ENCODE measurements around the gene RBM44. TPM values are rescaled to one million over a fixed set of nuclear protein-coding genes. Genes with fewer than 3 reads are reported as not detected.
"Not testable (repeated sequence)": the region's sequence is repeated elsewhere in the genome, so short reads cannot be mapped to it uniquely, and the experiment has no call there.

RBM44 gene
- total and polyA plus RNA-seq, 2 experiments from 2014 or later = 0.53 to 0.76 TPM

GRCh38 chr2:237865623-237866041 lies 67.1 kb downstream of the RBM44 start:
- no peak overlapping the region for H3K4me3 ChIP-seq
- no peaks in the 10 kb centered on the region for H3K27me3 ChIP-seq
- no peaks in the 10 kb centered on the region for H3K9me3 ChIP-seq (ENCODE audit: low read depth)
- TF ChIP-seq EZH2 (IDR thresholded peaks at IDR 0.05; ENCODE audit: borderline replicate concordance) (no peak), CTCF (IDR thresholded peaks at IDR 0.05; ENCODE audit: poor library complexity) (no peak), EZH2phosphoT487 (IDR thresholded peaks at IDR 0.05; ENCODE audit: low read depth, severe bottlenecking, unreplicated experiment) (no peak)
- peaks cover 72% of the 10 kb centered on the region for H3K79me2 ChIP-seq
- no peaks in the 10 kb centered on the region for H4K20me1 ChIP-seq (ENCODE audit: insufficient read depth, poor library complexity, severe bottlenecking)
- H2AFZ ChIP-seq = no peak overlapping the region
- H3K27ac ChIP-seq = peak overlapping the region; percentile 84
- DNase-seq (ENCODE audit: low spot score) = no peak
- WGBS (ENCODE audit: low lambda C conversion rate, missing lambda C conversion rate) = 78% methylated on average over 7 of the region's 7 CpGs
- H3K4me1 ChIP-seq (ENCODE audit: insufficient read depth) = peaks cover 42% of the 10 kb centered on the region
- H3K4me2 ChIP-seq = peak overlapping the region; percentile 45
- no peaks in the 10 kb centered on the region for H3K9me2 ChIP-seq (replicated peaks; ENCODE audit: insufficient read depth)
- no peaks in the 10 kb centered on the region for H3K36me3 ChIP-seq (replicated peaks; ENCODE audit: insufficient read depth, low read depth)

GRCh38 chr2:237866101-237866621 lies 67.6 kb downstream of the RBM44 start:
- Histone ChIP-seq H3K27ac (peak overlapping the region; percentile 84), H4K20me1 (ENCODE audit: insufficient read depth, poor library complexity, severe bottlenecking) (no peaks in the 10 kb centered on the region), H3K4me1 (ENCODE audit: insufficient read depth) (peaks cover 42% of the 10 kb centered on the region), H3K4me3 (no peak overlapping the region), H2AFZ (no peak overlapping the region), H3K4me2 (peak overlapping the region; percentile 45), H3K27me3 (no peaks in the 10 kb centered on the region), H3K9me3 (ENCODE audit: low read depth) (no peaks in the 10 kb centered on the region), H3K79me2 (peaks cover 77% of the 10 kb centered on the region), H3K9me2 (replicated peaks; ENCODE audit: insufficient read depth) (no peaks in the 10 kb centered on the region), H3K36me3 (replicated peaks; ENCODE audit: insufficient read depth, low read depth) (no peaks in the 10 kb centered on the region)
- TF ChIP-seq CTCF (IDR thresholded peaks at IDR 0.05; ENCODE audit: poor library complexity) = no peak
- no peak for TF ChIP-seq EZH2 (IDR thresholded peaks at IDR 0.05; ENCODE audit: borderline replicate concordance)
- no peak for TF ChIP-seq EZH2phosphoT487 (IDR thresholded peaks at IDR 0.05; ENCODE audit: low read depth, severe bottlenecking, unreplicated experiment)
- DNase-seq (ENCODE audit: low spot score) = peak; percentile 40
- 48% methylated on average over 13 of the region's 13 CpGs for WGBS (ENCODE audit: low lambda C conversion rate, missing lambda C conversion rate)

GRCh38 chr2:237867465-237867864 lies 68.9 kb downstream of the RBM44 start:
- no peak overlapping the region for H2AFZ ChIP-seq
- peaks cover 32% of the 10 kb centered on the region for H3K4me1 ChIP-seq (ENCODE audit: insufficient read depth)
- no peak overlapping the region for H3K4me3 ChIP-seq
- no peaks in the 10 kb centered on the region for H3K9me2 ChIP-seq (replicated peaks; ENCODE audit: insufficient read depth)
- no peak overlapping the region for H3K4me2 ChIP-seq
- no peaks in the 10 kb centered on the region for H3K27me3 ChIP-seq
- no peaks in the 10 kb centered on the region for H3K36me3 ChIP-seq (replicated peaks; ENCODE audit: insufficient read depth, low read depth)
- DNase-seq (ENCODE audit: low spot score) = peak; percentile 20
- WGBS (ENCODE audit: low lambda C conversion rate, missing lambda C conversion rate) = 63% methylated on average over 10 of the region's 10 CpGs
- H3K79me2 ChIP-seq = peaks cover 88% of the 10 kb centered on the region
- H3K9me3 ChIP-seq (ENCODE audit: low read depth) = no peaks in the 10 kb centered on the region
- TF ChIP-seq CTCF (IDR thresholded peaks at IDR 0.05; ENCODE audit: poor library complexity) (no peak), EZH2 (IDR thresholded peaks at IDR 0.05; ENCODE audit: borderline replicate concordance) (no peak), EZH2phosphoT487 (IDR thresholded peaks at IDR 0.05; ENCODE audit: low read depth, severe bottlenecking, unreplicated experiment) (no peak)
- H4K20me1 ChIP-seq (ENCODE audit: insufficient read depth, poor library complexity, severe bottlenecking) = peaks cover 7% of the 10 kb centered on the region
- peak overlapping the region; percentile 84 for H3K27ac ChIP-seq

GRCh38 chr2:237868074-237868473 lies 69.5 kb downstream of the RBM44 start:
- H4K20me1 ChIP-seq (ENCODE audit: insufficient read depth, poor library complexity, severe bottlenecking); H3K9me2 ChIP-seq (replicated peaks; ENCODE audit: insufficient read depth); H3K9me3 ChIP-seq (ENCODE audit: low read depth); H3K27me3 ChIP-seq; DNase-seq (ENCODE audit: low spot score); H2AFZ ChIP-seq; H3K36me3 ChIP-seq (replicated peaks; ENCODE audit: insufficient read depth, low read depth); H3K4me3 ChIP-seq: not testable (repeated sequence)
- peak overlapping the region; percentile 36 for H3K27ac ChIP-seq
- H3K4me1 ChIP-seq (ENCODE audit: insufficient read depth) = peaks cover 28% of the 10 kb centered on the region
- 95% methylated on average over 4 of the region's 4 CpGs for WGBS (ENCODE audit: low lambda C conversion rate, missing lambda C conversion rate)
- peaks cover 85% of the 10 kb centered on the region for H3K79me2 ChIP-seq
- peak overlapping the region; percentile 22 for H3K4me2 ChIP-seq
